Neutrophil (primary cell): Measurements from ENCODE around the gene PCDHGA1.

Experiments
- H3K27ac ChIP-seq: fragments of 200-600 bp; sonication (generic); 2 replicates; pipeline ENCODE4 v1.5.1; 2016; ENCODE audit warnings: mild to moderate bottlenecking, moderate library complexity
- H3K27me3 ChIP-seq: fragments of 200-600 bp; sonication (generic); 2 replicates; pipeline ENCODE4 v1.6.0; 2016; ENCODE audit warnings: mild to moderate bottlenecking
- H3K36me3 ChIP-seq: fragments of 200-600 bp; sonication (generic); 2 replicates; pipeline ENCODE4 v1.5.1; 2017
- H3K4me1 ChIP-seq, 2 experiments: fragments of 200-600 bp in 1 of 2; sonication (generic) in 1 of 2; 1 replicate in 1 of 2; 2 replicates in 1 of 2; pipeline versions ENCODE4 v1.5.1 to v1.6.1; 2013 to 2016; ENCODE audit warnings: low read depth in 1 of 2, low read length in 1 of 2, mild to moderate bottlenecking in 1 of 2, moderate library complexity in 1 of 2; ENCODE audit not compliant: control insufficient read depth in 1 of 2, insufficient read depth in 1 of 2
- H3K4me3 ChIP-seq, 2 experiments: fragments of 200-600 bp in 1 of 2; sonication (generic) in 1 of 2; 1 replicate in 1 of 2; 2 replicates in 1 of 2; pipeline ENCODE4 v1.5.1; 2013 to 2016; ENCODE audit warnings: low read depth in 1 of 2, low read length in 1 of 2, mild to moderate bottlenecking in 1 of 2, moderate library complexity in 1 of 2
- H3K9me3 ChIP-seq: fragments of 200-600 bp; sonication (generic); 2 replicates; pipeline ENCODE4 v1.5.1; 2016
- TF ChIP-seq, protein P1 (sequence below): fragments of 200-600 bp; sonication (generic); IDR thresholded peaks from 2 replicates; pipeline ENCODE4 v1.5.1; 2016; ENCODE audit warnings: antibody characterized with exemption

The PCDHGA1 gene

GRCh38 chr5:141355641-141356040, 25.3 kb downstream of the PCDHGA1 start:
- peaks cover 23% of the 10 kb centered on the region for H3K9me3 ChIP-seq

DNA sequence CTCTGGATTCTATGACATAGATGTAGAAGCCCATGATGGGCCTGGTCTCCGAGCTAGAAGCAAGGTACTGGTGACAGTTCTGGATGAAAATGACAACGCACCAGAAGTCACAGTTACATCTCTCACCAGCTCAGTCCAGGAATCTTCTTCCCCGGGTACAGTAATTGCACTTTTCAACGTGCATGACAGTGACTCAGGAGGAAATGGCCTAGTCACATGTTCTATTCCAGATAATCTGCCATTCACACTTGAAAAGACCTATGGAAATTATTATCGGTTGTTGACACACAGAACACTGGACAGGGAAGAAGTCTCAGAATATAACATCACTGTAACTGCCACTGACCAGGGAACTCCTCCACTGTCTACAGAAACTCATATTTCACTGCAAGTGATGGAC, 25.8 kb downstream of the PCDHGA1 start:
- Histone ChIP-seq H3K27me3 (peaks cover 100% of the 10 kb centered on the region), H3K4me1 (no peaks in the 10 kb centered on the region), H3K4me3 (no peak overlapping the region), H3K36me3 (no peaks in the 10 kb centered on the region), H3K27ac (no peak overlapping the region), H3K9me3 (peaks cover 26% of the 10 kb centered on the region)
- TF ChIP-seq, protein P1, sequence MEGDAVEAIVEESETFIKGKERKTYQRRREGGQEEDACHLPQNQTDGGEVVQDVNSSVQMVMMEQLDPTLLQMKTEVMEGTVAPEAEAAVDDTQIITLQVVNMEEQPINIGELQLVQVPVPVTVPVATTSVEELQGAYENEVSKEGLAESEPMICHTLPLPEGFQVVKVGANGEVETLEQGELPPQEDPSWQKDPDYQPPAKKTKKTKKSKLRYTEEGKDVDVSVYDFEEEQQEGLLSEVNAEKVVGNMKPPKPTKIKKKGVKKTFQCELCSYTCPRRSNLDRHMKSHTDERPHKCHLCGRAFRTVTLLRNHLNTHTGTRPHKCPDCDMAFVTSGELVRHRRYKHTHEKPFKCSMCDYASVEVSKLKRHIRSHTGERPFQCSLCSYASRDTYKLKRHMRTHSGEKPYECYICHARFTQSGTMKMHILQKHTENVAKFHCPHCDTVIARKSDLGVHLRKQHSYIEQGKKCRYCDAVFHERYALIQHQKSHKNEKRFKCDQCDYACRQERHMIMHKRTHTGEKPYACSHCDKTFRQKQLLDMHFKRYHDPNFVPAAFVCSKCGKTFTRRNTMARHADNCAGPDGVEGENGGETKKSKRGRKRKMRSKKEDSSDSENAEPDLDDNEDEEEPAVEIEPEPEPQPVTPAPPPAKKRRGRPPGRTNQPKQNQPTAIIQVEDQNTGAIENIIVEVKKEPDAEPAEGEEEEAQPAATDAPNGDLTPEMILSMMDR, result no peak

More at GRCh38 chr5:141355641-141356040, 25.3 kb downstream of the PCDHGA1 start:
- Histone ChIP-seq H3K36me3 (no peaks in the 10 kb centered on the region), H3K4me3 (no peak overlapping the region), H3K27me3 (peaks cover 100% of the 10 kb centered on the region), H3K4me1 (no peaks in the 10 kb centered on the region), H3K27ac (no peak overlapping the region)
- TF ChIP-seq, protein P1, result no peak

GRCh38 chr5:141356950-141357349, 26.6 kb downstream of the PCDHGA1 start:
- H3K4me3 ChIP-seq, result no peak overlapping the region
- no peaks in the 10 kb centered on the region for H3K36me3 ChIP-seq
- H3K9me3 ChIP-seq, result peaks cover 25% of the 10 kb centered on the region
- peaks cover 100% of the 10 kb centered on the region for H3K27me3 ChIP-seq
- TF ChIP-seq, protein P1, result no peak
- no peaks in the 10 kb centered on the region for H3K4me1 ChIP-seq
- no peak overlapping the region for H3K27ac ChIP-seq

DNA sequence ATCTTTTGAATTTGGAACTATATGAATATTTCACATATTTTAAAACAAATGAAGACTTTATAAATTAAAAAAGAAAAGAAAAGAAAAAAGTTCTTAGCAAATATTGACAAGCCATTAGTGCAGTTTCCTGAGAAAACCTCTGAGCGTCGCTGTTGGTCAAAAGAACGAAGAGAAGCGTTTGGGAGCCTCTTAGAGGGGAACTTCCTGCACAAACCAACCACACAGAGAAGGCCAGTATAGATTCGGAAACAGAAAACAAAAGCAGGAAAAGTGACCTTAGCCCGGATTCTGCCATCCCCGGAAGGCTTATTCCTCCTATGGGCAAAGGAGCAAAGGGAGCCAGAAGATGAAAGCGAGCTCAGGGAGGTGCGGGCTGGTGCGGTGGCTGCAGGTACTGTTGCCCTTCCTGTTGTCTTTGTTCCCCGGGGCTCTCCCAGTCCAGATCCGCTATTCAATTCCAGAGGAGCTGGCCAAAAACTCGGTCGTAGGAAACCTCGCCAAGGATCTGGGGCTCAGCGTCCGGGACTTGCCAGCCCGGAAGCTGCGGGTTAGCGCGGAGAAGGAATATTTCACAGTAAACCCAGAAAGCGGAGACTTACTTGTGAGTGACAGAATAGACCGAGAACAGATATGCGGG, 29.6 kb downstream of the PCDHGA1 start, which contains the start of gene PCDHGB2:
PCDHGB2 (plus strand) TSS at position 205 of the 637 bp plus-strand sequence; CDS start at position 347, 142 bp downstream.
- no peak within 1 kb of the TSS for H3K4me3 ChIP-seq
- no peaks in the 10 kb centered on the region for H3K4me1 ChIP-seq
- peaks cover 33% of the 10 kb centered on the region for H3K9me3 ChIP-seq
- no peaks in the 10 kb centered on the region for H3K36me3 ChIP-seq
- H3K27me3 ChIP-seq, result peaks cover 100% of the 10 kb centered on the region
- H3K27ac ChIP-seq, result no peak within 1 kb of the TSS
- TF ChIP-seq, protein P1, result no peak

GRCh38 chr5:141360685-141361084, 30.4 kb downstream of the PCDHGA1 start:
- Histone ChIP-seq H3K4me1 (no peaks in the 10 kb centered on the region), H3K36me3 (no peaks in the 10 kb centered on the region), H3K9me3 (peaks cover 41% of the 10 kb centered on the region), H3K4me3 (no peak overlapping the region), H3K27me3 (peaks cover 100% of the 10 kb centered on the region), H3K27ac (no peak overlapping the region)
- TF ChIP-seq, protein P1, result no peak
